ENCODE results near the gene FADS2. TPM values are rescaled to one million over a fixed set of nuclear protein-coding genes. Genes with fewer than 3 reads are reported as not detected.

Gene FADS2
- total and polyA plus RNA-seq, 9 of the 15 experiments (the other 6 are each of a cell fraction or from before 2014, with no cell fraction given) = 2.9 to 42.8 (median 16.2) TPM

DNA sequence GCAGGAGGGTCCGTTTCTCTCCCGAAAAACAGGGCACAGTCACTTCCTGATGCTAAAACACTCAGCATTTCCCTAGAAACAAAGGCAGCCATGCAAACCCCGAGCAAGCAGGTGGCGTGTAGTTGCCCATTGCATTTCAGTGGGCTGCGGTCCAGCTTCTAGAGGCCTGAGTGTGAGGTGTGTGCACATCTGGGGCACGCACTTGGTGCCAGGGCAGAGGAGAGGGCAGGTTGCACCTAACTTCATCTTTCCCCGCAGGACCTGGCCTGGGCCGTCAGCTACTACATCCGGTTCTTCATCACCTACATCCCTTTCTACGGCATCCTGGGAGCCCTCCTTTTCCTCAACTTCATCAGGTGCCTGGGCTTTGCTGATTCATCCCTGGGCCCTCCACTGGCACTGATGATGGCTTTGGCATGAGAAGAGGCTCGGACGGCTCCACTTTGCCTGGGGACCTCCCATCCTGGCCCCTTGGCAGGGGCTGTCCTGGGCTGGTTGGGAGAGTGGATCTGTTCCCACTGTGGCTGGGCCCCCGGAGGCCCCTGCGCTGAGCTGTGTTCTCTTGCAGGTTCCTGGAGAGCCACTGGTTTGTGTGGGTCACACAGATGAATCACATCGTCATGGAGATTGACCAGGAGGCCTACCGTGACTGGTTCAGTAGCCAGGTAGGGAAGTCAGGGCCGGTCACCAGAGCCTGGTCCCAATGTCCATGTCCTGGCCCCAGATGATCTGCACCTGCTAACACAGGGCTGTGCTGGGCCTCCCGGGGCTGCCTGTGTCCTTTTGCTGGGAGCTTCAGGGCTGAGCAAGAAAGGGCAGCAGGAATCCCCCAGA, 34.8 kb downstream of the FADS2 start:
- no peaks in the 10 kb centered on the region for H3K27me3 ChIP-seq (ENCODE audit: control insufficient read depth in 2 of 2, insufficient read depth in 2 of 2, low read length in 2 of 2)
- ChIA-PET POLR2A (interaction anchor here (0.8 to 1.4 kb wide), 3 partner anchors 9 to 43 kb away, joined by 3 to 6 read pairs (median 4); no protein-coding TSS in a partner anchor), CTCF (ENCODE audit: low intra/inter-chr PET ratio) (no interaction called here)
- no TSS peak for BruUV-seq (replicated peaks)
- peaks cover 4% of the 10 kb centered on the region; the same call in 2 of the 3 replicates for H3K36me3 ChIP-seq (ENCODE audit: control insufficient read depth, insufficient read depth, low read length)
- 81% methylated on average over 18 of the region's 18 CpGs for WGBS (ENCODE audit: insufficient coverage, low coverage, missing lambda C conversion rate)
- no peaks in the 10 kb centered on the region for H3K79me2 ChIP-seq (ENCODE audit: control insufficient read depth, insufficient read depth, low read length)
- DNase-seq (ENCODE audit: extremely low read depth in 1 of 4, low spot score in 3 of 4) = no peak
- H3K9me3 ChIP-seq (replicated peaks; ENCODE audit: control insufficient read depth, insufficient read depth, low read depth, low read length) = no peaks in the 10 kb centered on the region
- TF ChIP-seq RFX1 (IDR thresholded peaks at IDR 0.05) (peak; percentile 25; the same call in 1 of the 2 replicates), SAP30 (IDR thresholded peaks at IDR 0.05; ENCODE audit: borderline replicate concordance, insufficient read depth, low read depth, low read length, poor library complexity, severe bottlenecking) (no peak)
- intact Hi-C loops (cut with micrococcal nuclease) = no loop called here
- no peaks in the 10 kb centered on the region for H4K20me1 ChIP-seq (replicated peaks; ENCODE audit: control insufficient read depth, insufficient read depth, low read length)
- H3K4me2 ChIP-seq (ENCODE audit: insufficient read depth, low read length) = no peak overlapping the region
- H2AFZ ChIP-seq (ENCODE audit: low read depth, low read length) = no peak overlapping the region
- ATAC-seq = no peak
- H3K27ac ChIP-seq (ENCODE audit: extremely low read depth, low read depth, low read length) = no peak overlapping the region
- peaks cover 35 to 75% of the 10 kb centered on the region in 2 experiments for H3K4me1 ChIP-seq (replicated peaks in 1 of 2; ENCODE audit: control insufficient read depth in 2 of 2, insufficient read depth in 2 of 2, low read length in 2 of 2)
- H3K9ac ChIP-seq (ENCODE audit: insufficient read depth in 1 of 2, low read depth in 2 of 2, low read length in 2 of 2) = peak overlapping the region in 1 of 2 experiments; percentile 78; a peak in 2 of 4 replicates
- H3K9me1 ChIP-seq (ENCODE audit: control insufficient read depth, insufficient read depth, low read length) = no peaks in the 10 kb centered on the region
- in situ Hi-C loops (cut with MboI) = no loop called here
- no peak for FAIRE-seq
- no peak overlapping the region for H3K4me3 ChIP-seq

- intact Hi-C loops (cut with micrococcal nuclease) = no loop called here
- POLR2A ChIA-PET = interaction anchor here (1.2 to 1.4 kb wide), 2 partner anchors 22 to 43 kb away, joined by 4 to 6 read pairs; no protein-coding TSS in a partner anchor
- H3K9ac ChIP-seq (ENCODE audit: insufficient read depth in 1 of 2, low read depth in 2 of 2, low read length in 2 of 2) = peak overlapping the region in 1 of 2 experiments; percentile 78; a peak in 2 of 4 replicates
- TF ChIP-seq, protein P1, sequence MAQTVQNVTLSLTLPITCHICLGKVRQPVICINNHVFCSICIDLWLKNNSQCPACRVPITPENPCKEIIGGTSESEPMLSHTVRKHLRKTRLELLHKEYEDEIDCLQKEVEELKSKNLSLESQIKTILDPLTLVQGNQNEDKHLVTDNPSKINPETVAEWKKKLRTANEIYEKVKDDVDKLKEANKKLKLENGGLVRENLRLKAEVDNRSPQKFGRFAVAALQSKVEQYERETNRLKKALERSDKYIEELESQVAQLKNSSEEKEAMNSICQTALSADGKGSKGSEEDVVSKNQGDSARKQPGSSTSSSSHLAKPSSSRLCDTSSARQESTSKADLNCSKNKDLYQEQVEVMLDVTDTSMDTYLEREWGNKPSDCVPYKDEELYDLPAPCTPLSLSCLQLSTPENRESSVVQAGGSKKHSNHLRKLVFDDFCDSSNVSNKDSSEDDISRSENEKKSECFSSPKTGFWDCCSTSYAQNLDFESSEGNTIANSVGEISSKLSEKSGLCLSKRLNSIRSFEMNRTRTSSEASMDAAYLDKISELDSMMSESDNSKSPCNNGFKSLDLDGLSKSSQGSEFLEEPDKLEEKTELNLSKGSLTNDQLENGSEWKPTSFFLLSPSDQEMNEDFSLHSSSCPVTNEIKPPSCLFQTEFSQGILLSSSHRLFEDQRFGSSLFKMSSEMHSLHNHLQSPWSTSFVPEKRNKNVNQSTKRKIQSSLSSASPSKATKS (CRISPR knock-in tag; IDR thresholded peaks at IDR 0.05) = no peak
- TF ChIP-seq GABPA (tag; conservative IDR thresholded peaks at IDR 0.05; ENCODE audit: low read depth) = no peak
- no peak for TF ChIP-seq HOXB6 (CRISPR knock-in tag; IDR thresholded peaks at IDR 0.05; ENCODE audit: borderline replicate concordance)
- no peak for TF ChIP-seq ZHX1 (conservative IDR thresholded peaks at IDR 0.05; ENCODE audit: low read length)
Measured at GRCh38 chr11:61863548-61864081, 35.5 kb downstream of the FADS2 start.

More at GRCh38 chr11:61863548-61864081, 35.5 kb downstream of the FADS2 start:
- 84% methylated on average over 12 of the region's 13 CpGs for WGBS (ENCODE audit: insufficient coverage, low coverage, missing lambda C conversion rate)
- Histone ChIP-seq H3K27ac (ENCODE audit: extremely low read depth, low read depth, low read length) (no peak overlapping the region), H3K4me3 (no peak overlapping the region), H3K79me2 (ENCODE audit: control insufficient read depth, insufficient read depth, low read length) (no peaks in the 10 kb centered on the region), H3K9me1 (ENCODE audit: control insufficient read depth, insufficient read depth, low read length) (no peaks in the 10 kb centered on the region), H4K20me1 (replicated peaks; ENCODE audit: control insufficient read depth, insufficient read depth, low read length) (no peaks in the 10 kb centered on the region), H3K4me2 (ENCODE audit: insufficient read depth, low read length) (no peak overlapping the region), H3K27me3 (ENCODE audit: control insufficient read depth in 2 of 2, insufficient read depth in 2 of 2, low read length in 2 of 2) (no peaks in the 10 kb centered on the region), H3K4me1 (replicated peaks in 1 of 2; ENCODE audit: control insufficient read depth in 2 of 2, insufficient read depth in 2 of 2, low read length in 2 of 2) (peaks cover 37 to 70% of the 10 kb centered on the region in 2 experiments), H3K36me3 (ENCODE audit: control insufficient read depth, insufficient read depth, low read length) (peaks cover 4% of the 10 kb centered on the region; the same call in 2 of the 3 replicates), H2AFZ (ENCODE audit: low read depth, low read length) (no peak overlapping the region), H3K9me3 (replicated peaks; ENCODE audit: control insufficient read depth, insufficient read depth, low read depth, low read length) (no peaks in the 10 kb centered on the region)
- FAIRE-seq = no peak
- CTCF ChIA-PET (ENCODE audit: low intra/inter-chr PET ratio) = no interaction called here
- in situ Hi-C loops (cut with MboI) = no loop called here
- no peak for DNase-seq (ENCODE audit: extremely low read depth in 1 of 4, low spot score in 3 of 4)
- no TSS peak for BruUV-seq (replicated peaks)
- no peak for ATAC-seq
